WTC11 (cell line): ENCODE results near the gene MIAT. TPM values are rescaled to one million over a fixed set of nuclear protein-coding genes. Genes with fewer than 3 reads are reported as not detected.
A peak's percentile ranks its signal among the peaks of the same experiment; 100 is the strongest.

Source experiments
- ATAC-seq: fragments of 200-7000 bp; cut with Tn5 transposase; 2 replicates; pipeline ENCODE4 v1.10.0; 2021; ENCODE audit warnings: mild to moderate bottlenecking, moderate library complexity
- CTCF ChIA-PET: fragments of 300-600 bp; sonication (Branson Sonifier 250); formaldehyde crosslinking; loops from one replicate; lab custom pipeline; 2021; ENCODE audit warnings: antibody characterized with exemption; lab: Charles Lee
- POLR2A ChIA-PET: fragments of 350-600 bp; sonication (Branson Sonifier 250); formaldehyde crosslinking; loops from one replicate; lab custom pipeline; 2021; ENCODE audit warnings: antibody characterized with exemption; lab: Charles Lee
- DNase-seq: peaks from one replicate; pipeline ENCODE4 v3.0.0; 2021; ENCODE audit warnings: low spot score
- H3K27ac Mint-ChIP-seq: 2 replicates; pipeline ENCODE4 v1.8.0; 2021; ENCODE audit warnings: mixed read lengths
- H3K27me3 Mint-ChIP-seq: 2 replicates; pipeline ENCODE4 v1.8.0; 2021; ENCODE audit warnings: low read depth, mild to moderate bottlenecking, moderate library complexity, mixed read lengths
- H3K36me3 Mint-ChIP-seq: 2 replicates; pipeline ENCODE4 v1.8.0; 2021; ENCODE audit warnings: mixed read lengths
- H3K4me1 Mint-ChIP-seq: 2 replicates; pipeline ENCODE4 v1.8.0; 2022; ENCODE audit warnings: mixed read lengths
- H3K4me3 Mint-ChIP-seq: 2 replicates; pipeline ENCODE4 v1.8.0; 2021; ENCODE audit warnings: mild to moderate bottlenecking, moderate library complexity, mixed read lengths
- H3K9me3 Mint-ChIP-seq: 2 replicates; pipeline ENCODE4 v1.8.0; 2021; ENCODE audit warnings: mixed read lengths
- ATF1 ChIP-seq: sonication (generic); formaldehyde crosslinking; IDR thresholded peaks from 2 replicates; pipeline ENCODE4 v1.8.1; 2023; ENCODE audit warnings: mild to moderate bottlenecking, moderate library complexity, missing genetic modification reagents
- ATF2 ChIP-seq: sonication (generic); formaldehyde crosslinking; IDR thresholded peaks from 2 replicates; pipeline ENCODE4 v1.8.1; 2022; ENCODE audit warnings: low read depth, missing genetic modification reagents, borderline replicate concordance
- EMX1 ChIP-seq: fragments of 250-450 bp; sonication (Bioruptor Pico); IDR thresholded peaks from 2 replicates; pipeline ENCODE4 v1.8.0; 2021; ENCODE audit warnings: mild to moderate bottlenecking
- ESRRA ChIP-seq: sonication (generic); formaldehyde crosslinking; IDR thresholded peaks from 2 replicates; pipeline ENCODE4 v1.8.1; 2022; ENCODE audit warnings: mild to moderate bottlenecking, missing genetic modification reagents, borderline replicate concordance
- NFE2L1 ChIP-seq: sonication (generic); formaldehyde crosslinking; IDR thresholded peaks from 2 replicates; pipeline ENCODE4 v1.8.1; 2023; ENCODE audit warnings: missing genetic modification reagents
- NR3C1 ChIP-seq: sonication (generic); formaldehyde crosslinking; conservative IDR thresholded peaks from 2 replicates; pipeline ENCODE4 v1.8.1; 2023; ENCODE audit warnings: low read depth, mild to moderate bottlenecking, missing genetic modification reagents
- OVOL2 ChIP-seq: fragments of 250-450 bp; sonication (Bioruptor Pico); IDR thresholded peaks from 2 replicates; pipeline ENCODE4 v1.9.0; 2021; ENCODE audit warnings: mild to moderate bottlenecking, borderline replicate concordance
- PRRX2 ChIP-seq: fragments of 250-450 bp; sonication (Bioruptor Pico); IDR thresholded peaks from 2 replicates; pipeline ENCODE4 v1.8.0; 2021; ENCODE audit warnings: mild to moderate bottlenecking
- ZMAT4 ChIP-seq: fragments of 250-450 bp; sonication (Bioruptor Pico); IDR thresholded peaks from 2 replicates; pipeline ENCODE4 v1.9.0; 2021; ENCODE audit warnings: mild to moderate bottlenecking
- ZNF121 ChIP-seq: sonication (generic); formaldehyde crosslinking; IDR thresholded peaks from 2 replicates; pipeline ENCODE4 v1.8.0; 2023; ENCODE audit warnings: missing genetic modification reagents
- ZNF138 ChIP-seq: sonication (generic); formaldehyde crosslinking; conservative IDR thresholded peaks from 2 replicates; pipeline ENCODE4 v1.8.1; 2022; ENCODE audit warnings: mild to moderate bottlenecking, moderate library complexity, missing genetic modification reagents
- ZNF396 ChIP-seq: fragments of 250-450 bp; sonication (Bioruptor Pico); IDR thresholded peaks from 2 replicates; pipeline ENCODE4 v1.8.0; 2021; ENCODE audit warnings: mild to moderate bottlenecking, moderate library complexity, borderline replicate concordance
- ZNF416 ChIP-seq: fragments of 250-450 bp; sonication (Bioruptor Pico); IDR thresholded peaks from 2 replicates; pipeline ENCODE4 v1.9.0; 2021; ENCODE audit warnings: mild to moderate bottlenecking, inconsistent platforms
- total RNA-seq: library from RNA; stranded (reverse); gene quantifications from 3 replicates; pipeline ENCODE4 v1.2.3, GENCODE V29; 2021
- TF ChIP-seq, protein P1 (sequence below): sonication (generic); formaldehyde crosslinking; IDR thresholded peaks from 2 replicates; pipeline ENCODE4 v1.8.0; 2023; ENCODE audit warnings: mild to moderate bottlenecking, missing genetic modification reagents
- TF ChIP-seq, protein P2 (sequence below): fragments of 250-450 bp; sonication (Bioruptor Pico); IDR thresholded peaks from 2 replicates; pipeline ENCODE4 v1.8.0; 2021; ENCODE audit warnings: mild to moderate bottlenecking

The MIAT gene
- total RNA-seq, 1 experiment from 2014 or later, result 50.7 TPM

DNA sequence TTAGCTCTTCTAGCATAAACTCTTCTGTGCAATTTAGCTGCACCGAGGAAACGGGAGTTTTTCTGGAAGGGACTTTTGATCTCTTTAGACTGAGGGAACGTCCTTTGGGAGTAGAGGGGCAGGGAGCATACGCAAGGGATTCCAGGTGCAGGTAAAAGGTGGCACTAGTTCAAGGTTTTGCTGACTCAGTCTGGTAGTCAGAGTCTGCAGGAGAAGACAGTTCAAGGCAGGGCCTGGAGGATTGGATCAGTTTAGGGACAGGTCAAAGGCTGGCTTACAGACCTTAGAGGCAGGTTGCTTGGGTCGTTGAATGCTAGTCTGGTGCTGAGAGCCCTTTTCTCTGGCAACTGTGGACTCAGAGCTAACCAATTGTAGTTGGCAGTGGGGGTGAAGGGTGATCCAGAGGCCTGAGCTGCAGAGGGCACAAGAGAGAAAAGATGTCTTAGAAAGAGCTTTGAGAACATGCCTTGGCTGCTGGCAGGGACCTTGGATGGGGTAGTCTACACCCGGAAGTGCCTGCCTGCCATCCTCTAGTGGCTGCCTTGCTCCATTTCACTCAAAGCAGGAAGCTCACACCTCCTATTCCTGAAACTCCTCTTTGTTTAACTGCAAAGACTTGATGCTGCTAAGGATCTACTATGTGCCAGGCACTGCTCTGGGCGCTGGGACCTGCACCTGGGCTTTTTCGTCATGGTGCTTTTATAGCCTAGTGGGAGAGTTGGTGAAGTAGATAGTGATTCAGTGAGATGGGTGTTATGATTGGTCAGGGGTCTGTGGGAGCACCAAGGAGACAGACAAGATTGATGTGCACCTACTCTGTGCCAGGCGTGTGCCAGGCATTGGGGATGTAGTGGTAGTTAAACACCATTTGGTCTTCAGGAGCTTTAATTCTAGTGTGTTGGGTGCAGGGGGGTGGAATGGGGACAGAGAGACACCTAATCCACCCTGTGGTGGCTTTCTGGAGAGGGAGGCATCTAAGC lies 17.1 kb downstream of the MIAT start:
- H3K36me3 Mint-ChIP-seq, result peaks cover 5% of the 10 kb centered on the region; the same call in 1 of the 2 replicates
- no peaks in the 10 kb centered on the region for H3K9me3 Mint-ChIP-seq
- H3K4me1 Mint-ChIP-seq, result peaks cover 51% of the 10 kb centered on the region
- ATAC-seq, result no peak
- H3K27me3 Mint-ChIP-seq, result no peaks in the 10 kb centered on the region
- TF ChIP-seq ZNF121, result no peak
- TF ChIP-seq ATF1 (CRISPR knock-in tag), result peak; percentile 83
- DNase-seq, result no peak
- POLR2A ChIA-PET, result interaction anchor here (1.1 kb wide), 1 partner anchor 191 kb away, joined by 3 read pairs; the partner anchor contains the start of genes HPS4 and SRRD
- CTCF ChIA-PET, result interaction anchor here (1.1 to 1.9 kb wide), 9 partner anchors 9 to 357 kb away, joined by 3 to 6 read pairs (median 3); partner anchors contain the start of gene MIAT
- 0 out of 2 replicates have a peak overlapping the region, but pooled peaks have one; percentile 47 for H3K27ac Mint-ChIP-seq
- peak overlapping the region; percentile 89 for H3K4me3 Mint-ChIP-seq

DNA sequence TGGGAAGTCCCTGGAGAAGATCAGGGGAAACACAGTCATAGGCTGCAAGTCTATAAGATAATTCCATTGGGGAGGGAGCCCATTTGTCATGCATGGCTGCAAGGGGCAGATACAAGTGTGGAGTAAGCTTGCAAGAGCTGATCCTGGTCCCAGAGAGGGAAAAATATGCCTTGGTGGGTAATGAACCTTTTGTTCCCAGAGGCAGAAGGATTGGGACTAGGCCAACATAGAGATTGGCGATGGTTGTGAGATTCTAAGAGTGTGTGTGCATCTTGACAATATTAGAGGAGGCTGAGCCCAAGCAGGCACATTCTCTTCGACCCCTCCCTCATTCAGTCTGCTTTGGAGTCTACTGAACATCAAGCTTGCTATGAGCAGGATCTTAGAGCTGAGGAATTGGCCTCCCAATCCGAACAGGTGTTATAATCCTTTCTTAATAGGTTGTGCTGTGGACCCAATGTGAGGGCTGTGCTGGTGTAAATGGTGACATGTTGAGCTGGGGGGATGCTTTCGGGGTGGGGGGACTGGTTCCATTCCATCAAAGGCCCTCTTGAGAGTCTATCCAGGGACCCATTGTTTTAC lies 18.4 kb downstream of the MIAT start:
- CTCF ChIA-PET, result interaction anchor here (1.1 kb wide), 1 partner anchor 81 kb away, joined by 3 read pairs; no protein-coding TSS in a partner anchor
- Mint-ChIP-seq H3K27me3 (no peaks in the 10 kb centered on the region), H3K4me1 (peaks cover 57% of the 10 kb centered on the region)

More for the DNA sequence above, 18.4 kb downstream of the MIAT start:
- ATAC-seq (no peak), DNase-seq (no peak)
- POLR2A ChIA-PET, result interaction anchor here (0.6 to 0.7 kb wide), 2 partner anchors 33 to 914 kb away, joined by 3 to 7 read pairs; no protein-coding TSS in a partner anchor
- H3K4me3 Mint-ChIP-seq, result no peak overlapping the region
- H3K36me3 Mint-ChIP-seq, result peaks cover 7% of the 10 kb centered on the region
- H3K27ac Mint-ChIP-seq, result peak overlapping the region; percentile 37; the same call in 1 of the 2 replicates
- no peaks in the 10 kb centered on the region for H3K9me3 Mint-ChIP-seq
- TF ChIP-seq NFE2L1 (CRISPR knock-in tag) (no peak), ESRRA (no peak), ZMAT4 (CRISPR knock-in tag) (no peak), ZNF396 (CRISPR knock-in tag) (no peak), ATF2 (CRISPR knock-in tag) (no peak), ZNF416 (CRISPR knock-in tag) (peak; percentile 51; the same call in 1 of the 2 replicates), EMX1 (CRISPR knock-in tag) (peak; percentile 11; the same call in 1 of the 2 replicates), ZNF138 (CRISPR knock-in tag) (no peak), PRRX2 (no peak), OVOL2 (CRISPR knock-in tag) (no peak), NR3C1 (CRISPR knock-in tag) (no peak)
- TF ChIP-seq, protein P1, sequence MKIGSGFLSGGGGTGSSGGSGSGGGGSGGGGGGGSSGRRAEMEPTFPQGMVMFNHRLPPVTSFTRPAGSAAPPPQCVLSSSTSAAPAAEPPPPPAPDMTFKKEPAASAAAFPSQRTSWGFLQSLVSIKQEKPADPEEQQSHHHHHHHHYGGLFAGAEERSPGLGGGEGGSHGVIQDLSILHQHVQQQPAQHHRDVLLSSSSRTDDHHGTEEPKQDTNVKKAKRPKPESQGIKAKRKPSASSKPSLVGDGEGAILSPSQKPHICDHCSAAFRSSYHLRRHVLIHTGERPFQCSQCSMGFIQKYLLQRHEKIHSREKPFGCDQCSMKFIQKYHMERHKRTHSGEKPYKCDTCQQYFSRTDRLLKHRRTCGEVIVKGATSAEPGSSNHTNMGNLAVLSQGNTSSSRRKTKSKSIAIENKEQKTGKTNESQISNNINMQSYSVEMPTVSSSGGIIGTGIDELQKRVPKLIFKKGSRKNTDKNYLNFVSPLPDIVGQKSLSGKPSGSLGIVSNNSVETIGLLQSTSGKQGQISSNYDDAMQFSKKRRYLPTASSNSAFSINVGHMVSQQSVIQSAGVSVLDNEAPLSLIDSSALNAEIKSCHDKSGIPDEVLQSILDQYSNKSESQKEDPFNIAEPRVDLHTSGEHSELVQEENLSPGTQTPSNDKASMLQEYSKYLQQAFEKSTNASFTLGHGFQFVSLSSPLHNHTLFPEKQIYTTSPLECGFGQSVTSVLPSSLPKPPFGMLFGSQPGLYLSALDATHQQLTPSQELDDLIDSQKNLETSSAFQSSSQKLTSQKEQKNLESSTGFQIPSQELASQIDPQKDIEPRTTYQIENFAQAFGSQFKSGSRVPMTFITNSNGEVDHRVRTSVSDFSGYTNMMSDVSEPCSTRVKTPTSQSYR, result no peak
- TF ChIP-seq, protein P2, sequence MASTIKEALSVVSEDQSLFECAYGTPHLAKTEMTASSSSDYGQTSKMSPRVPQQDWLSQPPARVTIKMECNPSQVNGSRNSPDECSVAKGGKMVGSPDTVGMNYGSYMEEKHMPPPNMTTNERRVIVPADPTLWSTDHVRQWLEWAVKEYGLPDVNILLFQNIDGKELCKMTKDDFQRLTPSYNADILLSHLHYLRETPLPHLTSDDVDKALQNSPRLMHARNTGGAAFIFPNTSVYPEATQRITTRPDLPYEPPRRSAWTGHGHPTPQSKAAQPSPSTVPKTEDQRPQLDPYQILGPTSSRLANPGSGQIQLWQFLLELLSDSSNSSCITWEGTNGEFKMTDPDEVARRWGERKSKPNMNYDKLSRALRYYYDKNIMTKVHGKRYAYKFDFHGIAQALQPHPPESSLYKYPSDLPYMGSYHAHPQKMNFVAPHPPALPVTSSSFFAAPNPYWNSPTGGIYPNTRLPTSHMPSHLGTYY (CRISPR knock-in tag), result 0 out of 2 replicates have a peak, but pooled peaks have one; percentile 22
